Astrocyte (in vitro differentiated cells and primary cell): Measurements from ENCODE around the gene DDIT4L. TPM values are rescaled to one million over a fixed set of nuclear protein-coding genes. Genes with fewer than 3 reads are reported as not detected.

Experiments used
- DNase-seq: peaks from one replicate; pipeline ENCODE4 v3.0.0-alpha.2; 2010; ENCODE audit warnings: low read depth
- FAIRE-seq: peaks from 2 replicates; lab custom pipeline; 2011; peaks lifted over from hg19 to GRCh38; lab: Jason Lieb, UNC
- H2AFZ ChIP-seq: 2 replicates; pipeline ENCODE4 v1.6.0; 2012; ENCODE audit warnings: low read depth, low read length, inconsistent platforms
- H3K27ac ChIP-seq: 2 replicates; pipeline ENCODE4 v1.5.1; 2011; ENCODE audit warnings: low read depth, low read length, inconsistent platforms
- H3K27me3 ChIP-seq: 2 replicates; pipeline ENCODE4 v1.6.0; 2011; ENCODE audit warnings: low read length, inconsistent platforms; ENCODE audit not compliant: insufficient read depth
- H3K36me3 ChIP-seq: 2 replicates; pipeline ENCODE4 v1.5.1; 2011; ENCODE audit warnings: low read length, inconsistent platforms; ENCODE audit not compliant: insufficient read depth
- H3K4me1 ChIP-seq: 2 replicates; pipeline ENCODE4 v1.5.1; 2011; ENCODE audit warnings: low read length, inconsistent platforms; ENCODE audit not compliant: insufficient read depth
- H3K4me2 ChIP-seq: 2 replicates; pipeline ENCODE4 v1.6.0; 2012; ENCODE audit warnings: low read length, inconsistent platforms
- H3K4me3 ChIP-seq: 2 replicates; pipeline ENCODE4 v1.5.1; 2011; ENCODE audit warnings: low read depth, mild to moderate bottlenecking, low read length, inconsistent platforms; ENCODE audit not compliant: insufficient read depth
- H3K79me2 ChIP-seq: 2 replicates; pipeline ENCODE4 v1.6.0; 2012; ENCODE audit warnings: mild to moderate bottlenecking, low read length, inconsistent platforms; ENCODE audit not compliant: insufficient read depth
- H3K9ac ChIP-seq: 2 replicates; pipeline ENCODE4 v1.6.0; 2012; ENCODE audit warnings: mild to moderate bottlenecking, low read length, inconsistent platforms
- H3K9me3 ChIP-seq: 2 replicates; pipeline ENCODE4 v1.5.1; 2012; ENCODE audit warnings: low read depth, mild to moderate bottlenecking, low read length, inconsistent platforms; ENCODE audit not compliant: insufficient read depth
- H4K20me1 ChIP-seq: 2 replicates; pipeline ENCODE4 v1.6.0; 2012; ENCODE audit warnings: low read length, inconsistent platforms; ENCODE audit not compliant: insufficient read depth
- H3K27ac Mint-ChIP-seq: one replicate; pipeline ENCODE4 v1.8.0; 2021; ENCODE audit warnings: mild to moderate bottlenecking, mixed read lengths; ENCODE audit not compliant: unreplicated experiment
- H3K27me3 Mint-ChIP-seq: one replicate; pipeline ENCODE4 v1.8.0; 2021; ENCODE audit warnings: low read depth, mixed read lengths; ENCODE audit not compliant: unreplicated experiment
- H3K36me3 Mint-ChIP-seq: one replicate; pipeline ENCODE4 v1.8.0; 2021; ENCODE audit warnings: low read depth, mixed read lengths; ENCODE audit not compliant: unreplicated experiment
- H3K4me1 Mint-ChIP-seq: one replicate; pipeline ENCODE4 v1.8.0; 2021; ENCODE audit warnings: low read depth, mixed read lengths; ENCODE audit not compliant: unreplicated experiment
- H3K4me3 Mint-ChIP-seq: one replicate; pipeline ENCODE4 v1.8.0; 2021; ENCODE audit warnings: mild to moderate bottlenecking, moderate library complexity, mixed read lengths; ENCODE audit not compliant: unreplicated experiment
- H3K9me3 Mint-ChIP-seq: one replicate; pipeline ENCODE4 v1.8.0; 2021; ENCODE audit warnings: mild to moderate bottlenecking, mixed read lengths; ENCODE audit not compliant: unreplicated experiment
- EZH2 ChIP-seq: IDR thresholded peaks from 2 replicates; pipeline ENCODE4 v1.6.1; 2012; ENCODE audit warnings: mild to moderate bottlenecking, low read length, inconsistent platforms; ENCODE audit not compliant: insufficient read depth
- total RNA-seq: library from RNA; stranded (reverse); gene quantifications from 2 replicates; pipeline ENCODE4 v1.2.1, GENCODE V29; 2021
- TF ChIP-seq, protein P1 (sequence below): IDR thresholded peaks from 2 replicates; pipeline ENCODE4 v1.5.1; 2011; ENCODE audit warnings: low read depth, mild to moderate bottlenecking, inconsistent platforms, low read length, moderate library complexity; ENCODE audit not compliant: insufficient read depth

DDIT4L gene
- total RNA-seq, 1 donor from 2014 or later = 1.5 TPM

GRCh38 chr4:100184787-100185186 lies 5.5 kb downstream of the DDIT4L start:
- Histone ChIP-seq H3K9ac (no peak overlapping the region), H3K4me2 (no peak overlapping the region), H2AFZ (no peak overlapping the region), H3K79me2 (no peaks in the 10 kb centered on the region), H3K36me3 (no peaks in the 10 kb centered on the region), H3K27me3 (no peaks in the 10 kb centered on the region), H3K4me1 (no peaks in the 10 kb centered on the region), H3K9me3 (no peaks in the 10 kb centered on the region), H4K20me1 (no peaks in the 10 kb centered on the region), H3K4me3 (no peak overlapping the region), H3K27ac (no peak overlapping the region)
- no peak for FAIRE-seq
- no peaks in the 10 kb centered on the region for H3K9me3 Mint-ChIP-seq
- H3K4me3 Mint-ChIP-seq = no peak overlapping the region
- no peak for DNase-seq
- no peak for TF ChIP-seq EZH2
- TF ChIP-seq, protein P1, sequence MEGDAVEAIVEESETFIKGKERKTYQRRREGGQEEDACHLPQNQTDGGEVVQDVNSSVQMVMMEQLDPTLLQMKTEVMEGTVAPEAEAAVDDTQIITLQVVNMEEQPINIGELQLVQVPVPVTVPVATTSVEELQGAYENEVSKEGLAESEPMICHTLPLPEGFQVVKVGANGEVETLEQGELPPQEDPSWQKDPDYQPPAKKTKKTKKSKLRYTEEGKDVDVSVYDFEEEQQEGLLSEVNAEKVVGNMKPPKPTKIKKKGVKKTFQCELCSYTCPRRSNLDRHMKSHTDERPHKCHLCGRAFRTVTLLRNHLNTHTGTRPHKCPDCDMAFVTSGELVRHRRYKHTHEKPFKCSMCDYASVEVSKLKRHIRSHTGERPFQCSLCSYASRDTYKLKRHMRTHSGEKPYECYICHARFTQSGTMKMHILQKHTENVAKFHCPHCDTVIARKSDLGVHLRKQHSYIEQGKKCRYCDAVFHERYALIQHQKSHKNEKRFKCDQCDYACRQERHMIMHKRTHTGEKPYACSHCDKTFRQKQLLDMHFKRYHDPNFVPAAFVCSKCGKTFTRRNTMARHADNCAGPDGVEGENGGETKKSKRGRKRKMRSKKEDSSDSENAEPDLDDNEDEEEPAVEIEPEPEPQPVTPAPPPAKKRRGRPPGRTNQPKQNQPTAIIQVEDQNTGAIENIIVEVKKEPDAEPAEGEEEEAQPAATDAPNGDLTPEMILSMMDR = no peak
- H3K4me1 Mint-ChIP-seq = no peaks in the 10 kb centered on the region
- no peaks in the 10 kb centered on the region for H3K36me3 Mint-ChIP-seq
- no peak overlapping the region for H3K27ac Mint-ChIP-seq
- peaks cover 20% of the 10 kb centered on the region for H3K27me3 Mint-ChIP-seq

DNA sequence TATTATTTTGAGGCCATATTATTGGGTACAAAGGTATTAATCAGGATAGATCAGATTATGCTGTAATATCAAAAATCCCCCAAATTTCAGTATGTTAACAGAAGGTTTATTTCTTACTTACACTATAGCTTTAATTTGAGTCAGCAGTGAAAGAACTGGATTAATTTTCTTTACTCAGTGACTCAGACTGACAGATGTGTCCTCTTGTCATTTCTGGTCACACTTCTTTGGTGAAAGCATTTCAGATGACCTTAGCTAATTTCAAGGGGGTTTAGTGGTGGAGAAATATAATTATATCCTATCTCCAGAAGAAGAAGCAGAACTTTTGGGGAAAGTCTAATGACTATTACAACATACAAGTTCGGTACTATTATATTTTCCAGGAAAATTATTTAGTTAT lies 12.4 kb downstream of the DDIT4L start:
- Mint-ChIP-seq H3K27me3 (no peaks in the 10 kb centered on the region), H3K27ac (no peak overlapping the region), H3K4me1 (no peaks in the 10 kb centered on the region), H3K9me3 (no peaks in the 10 kb centered on the region), H3K4me3 (no peak overlapping the region), H3K36me3 (no peaks in the 10 kb centered on the region)
- no peak for TF ChIP-seq EZH2
- TF ChIP-seq, protein P1 = no peak
- Histone ChIP-seq H3K4me1 (no peaks in the 10 kb centered on the region), H3K4me2 (no peak overlapping the region), H3K27me3 (no peaks in the 10 kb centered on the region), H4K20me1 (no peaks in the 10 kb centered on the region), H3K27ac (no peak overlapping the region), H2AFZ (no peak overlapping the region), H3K79me2 (no peaks in the 10 kb centered on the region), H3K9ac (no peak overlapping the region), H3K4me3 (no peak overlapping the region), H3K36me3 (no peaks in the 10 kb centered on the region), H3K9me3 (no peaks in the 10 kb centered on the region)
- DNase-seq (no peak), FAIRE-seq (no peak)

GRCh38 chr4:100177126-100177525 lies 13.1 kb downstream of the DDIT4L start:
- FAIRE-seq = no peak
- no peaks in the 10 kb centered on the region for H3K4me1 Mint-ChIP-seq
- Histone ChIP-seq H2AFZ (no peak overlapping the region), H4K20me1 (no peaks in the 10 kb centered on the region), H3K27ac (no peak overlapping the region), H3K4me3 (no peak overlapping the region), H3K27me3 (no peaks in the 10 kb centered on the region), H3K4me2 (no peak overlapping the region), H3K9me3 (no peaks in the 10 kb centered on the region), H3K9ac (no peak overlapping the region), H3K79me2 (no peaks in the 10 kb centered on the region), H3K4me1 (no peaks in the 10 kb centered on the region), H3K36me3 (no peaks in the 10 kb centered on the region)
- H3K36me3 Mint-ChIP-seq = no peaks in the 10 kb centered on the region
- no peaks in the 10 kb centered on the region for H3K27me3 Mint-ChIP-seq
- DNase-seq = no peak
- H3K27ac Mint-ChIP-seq = no peak overlapping the region
- no peak for TF ChIP-seq EZH2
- TF ChIP-seq, protein P1 = no peak
- H3K4me3 Mint-ChIP-seq = no peak overlapping the region
- H3K9me3 Mint-ChIP-seq = no peaks in the 10 kb centered on the region
